NCI-H2196 (cell line): ENCODE results near the gene TTC23.

ENCODE experiments used
- DNase-seq: peaks from one replicate; lab custom pipeline; 2025; ENCODE audit not compliant: unreplicated experiment; lab: John Stamatoyannopoulos, UW

TTC23 gene

DNA sequence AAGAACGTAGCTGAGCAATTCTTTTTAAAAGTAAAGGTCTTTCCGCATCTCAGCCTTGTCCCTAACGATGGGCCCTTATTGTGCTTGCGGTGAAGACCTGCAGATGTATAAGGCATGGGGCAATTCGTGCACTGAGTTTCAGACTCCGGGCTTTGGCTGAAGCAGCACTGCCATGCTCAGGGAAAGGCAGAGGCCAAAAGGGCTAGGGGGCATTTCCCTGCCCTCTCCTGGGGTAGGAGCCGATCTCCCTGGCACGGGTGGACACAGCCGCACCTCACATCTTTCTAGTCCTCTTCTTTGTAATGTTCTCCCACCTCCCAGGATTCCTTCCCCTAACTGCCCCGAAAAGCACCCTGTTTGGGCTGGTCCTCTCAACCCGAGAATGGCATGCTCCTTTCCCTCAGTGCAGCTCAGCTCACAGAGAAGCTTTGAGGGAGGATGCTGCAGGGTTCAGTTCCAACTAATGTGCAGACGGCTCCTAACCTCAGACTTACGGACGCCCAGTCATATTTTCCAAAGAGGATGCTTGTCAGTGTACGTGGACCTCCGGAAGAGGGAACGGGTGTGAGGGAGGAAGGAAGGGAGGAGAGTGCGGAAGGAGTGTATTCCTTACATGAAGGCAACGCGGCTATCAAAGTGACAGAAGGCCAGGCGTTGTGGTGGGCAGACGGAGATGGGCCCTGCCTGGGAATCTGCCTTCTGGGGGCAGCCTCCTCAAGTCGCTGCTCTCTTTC is 83.3 kb downstream of the TTC23 start:
- DNase-seq, result no peak

DNA sequence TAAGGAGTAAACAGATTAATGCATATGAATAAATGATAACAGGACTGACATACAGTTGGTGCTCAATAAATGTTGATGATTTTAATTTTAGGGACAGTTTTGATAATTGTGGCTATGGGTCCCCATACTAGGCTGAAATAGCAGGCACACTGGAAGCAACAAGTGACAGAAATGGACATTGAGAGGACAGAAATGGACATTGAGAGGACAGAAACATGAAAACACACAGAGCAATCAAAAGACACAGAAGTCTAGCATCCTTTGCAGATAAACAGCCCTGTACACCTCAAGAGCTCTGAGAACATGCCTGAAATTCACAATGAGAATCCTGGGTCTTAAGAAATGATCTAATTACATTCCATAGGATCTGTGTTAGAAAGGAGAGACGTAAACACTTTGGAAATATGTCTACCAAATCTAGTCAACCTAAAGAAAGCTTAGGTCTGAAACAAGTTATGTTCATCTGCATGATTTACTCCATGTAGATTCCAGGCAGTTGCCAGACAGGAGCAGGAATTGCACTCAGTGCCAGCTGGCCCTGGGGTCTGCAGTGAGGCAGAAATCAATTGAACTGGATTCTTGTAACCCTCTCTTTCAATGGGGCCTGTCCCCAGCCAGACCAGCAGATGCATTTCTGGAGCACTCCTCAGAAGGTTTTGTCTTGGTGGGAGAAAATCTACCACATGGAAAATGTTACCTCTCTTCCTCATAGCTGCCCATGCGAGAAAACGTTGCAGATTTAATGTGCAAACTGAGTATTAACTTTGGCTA is 84.2 kb downstream of the TTC23 start:
- no peak for DNase-seq

DNA sequence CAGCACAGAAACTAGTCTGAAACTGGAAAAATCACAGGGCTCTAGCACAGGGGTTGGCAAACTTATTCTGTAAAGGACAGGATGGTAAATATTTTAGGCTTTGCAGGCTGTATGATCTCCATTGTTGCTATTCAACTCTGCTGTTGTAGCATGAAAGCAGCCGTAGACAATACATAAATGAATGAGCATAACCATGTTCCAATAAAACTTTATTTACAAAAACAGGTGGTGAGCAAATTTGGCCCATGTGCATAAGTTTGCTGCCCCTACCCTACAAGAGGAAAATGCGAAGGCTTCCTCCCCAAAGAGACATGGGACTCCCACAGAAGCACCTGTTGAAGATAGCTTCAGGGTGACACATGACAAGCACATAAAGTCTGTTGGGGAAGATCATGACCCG is 85.3 kb downstream of the TTC23 start:
- no peak for DNase-seq

GRCh38 chr15:99163271-99164062 is 85.9 kb downstream of the TTC23 start:
- DNase-seq, result no peak

DNA sequence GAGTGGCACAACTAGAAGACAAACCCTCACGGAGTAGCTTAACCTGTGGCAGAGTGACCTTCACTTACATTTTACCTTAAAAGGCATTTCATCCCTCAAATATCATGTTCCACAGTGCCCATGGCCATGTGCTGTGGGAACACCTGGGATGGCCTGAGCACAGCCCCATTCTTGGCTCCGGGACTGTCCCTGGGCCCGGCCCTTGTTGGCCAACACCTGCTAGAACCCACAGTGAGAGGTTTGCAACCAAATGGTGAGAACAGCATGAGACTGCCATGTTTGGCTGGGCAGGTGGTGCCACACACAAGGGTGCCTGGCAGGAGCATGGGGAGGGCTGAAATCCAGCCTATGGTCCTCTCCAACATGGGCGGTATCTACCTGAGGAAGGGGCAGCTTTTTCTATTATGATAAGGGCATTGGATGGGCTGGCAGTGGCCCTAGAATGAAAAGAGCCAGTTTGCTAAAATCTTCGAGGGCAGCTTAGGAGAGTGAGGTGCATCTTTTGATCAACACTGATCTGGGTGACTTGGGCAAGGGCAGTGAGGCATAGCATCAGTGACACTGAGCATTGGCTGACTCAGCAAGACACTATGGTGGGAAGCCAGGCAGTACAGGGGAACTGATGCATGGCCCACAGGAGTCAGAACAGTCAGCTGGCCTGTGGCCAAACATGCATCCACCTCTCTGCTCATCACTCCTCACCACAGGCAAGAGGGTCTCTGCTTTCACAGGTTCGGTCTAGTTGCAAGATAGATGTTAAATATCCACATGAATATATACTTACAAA is 90.6 kb downstream of the TTC23 start:
- DNase-seq, result no peak

GRCh38 chr15:99157456-99157855 is 91.9 kb downstream of the TTC23 start:
- no peak for DNase-seq

GRCh38 chr15:99155961-99156443 is 93.4 kb downstream of the TTC23 start:
- no peak for DNase-seq

- DNase-seq, result no peak
Measured at GRCh38 chr15:99154271-99154670, 95.1 kb downstream of the TTC23 start.

GRCh38 chr15:99153026-99153535 is 96.3 kb downstream of the TTC23 start:
- DNase-seq, result no peak

DNA sequence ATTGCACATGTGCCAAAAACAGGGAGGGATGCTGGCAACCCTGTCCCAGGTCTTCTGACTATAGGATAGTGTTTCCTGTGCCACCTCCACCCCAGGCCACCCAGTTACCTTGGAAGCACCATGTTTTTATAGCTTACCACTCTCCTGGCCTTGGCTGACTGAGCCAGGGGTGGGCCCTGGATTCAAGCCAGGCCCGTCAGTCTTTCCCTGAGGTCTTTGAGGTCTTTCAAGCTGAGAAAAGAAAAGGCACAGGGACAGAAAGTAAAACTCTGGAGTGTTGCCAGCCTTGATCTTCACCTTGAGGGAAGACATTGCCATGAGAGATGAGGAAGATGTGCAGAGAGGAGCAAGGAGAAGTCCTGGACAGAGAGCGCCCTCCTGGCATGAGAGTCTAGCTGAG is 98.2 kb downstream of the TTC23 start:
- no peak for DNase-seq

DNA sequence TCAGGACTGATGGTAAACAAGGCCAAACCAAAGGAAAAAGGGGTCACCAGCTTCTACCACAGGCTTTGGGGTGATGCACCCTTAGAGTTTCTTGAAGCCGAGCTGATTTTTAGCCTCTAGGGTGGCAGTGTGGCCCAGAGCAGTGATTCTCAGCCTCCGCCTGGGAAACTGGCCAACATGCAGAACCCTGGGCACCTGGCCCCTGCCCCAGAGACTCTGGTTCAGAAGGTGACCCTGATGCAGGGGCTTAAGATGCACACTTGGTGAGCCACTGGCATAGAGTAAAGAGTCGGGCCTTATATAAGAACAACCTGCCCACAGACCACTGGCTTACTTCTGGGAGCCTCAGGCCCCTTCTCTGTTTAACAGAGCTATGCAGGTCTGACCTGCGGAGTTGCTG is 100.0 kb downstream of the TTC23 start:
- DNase-seq, result no peak

DNA sequence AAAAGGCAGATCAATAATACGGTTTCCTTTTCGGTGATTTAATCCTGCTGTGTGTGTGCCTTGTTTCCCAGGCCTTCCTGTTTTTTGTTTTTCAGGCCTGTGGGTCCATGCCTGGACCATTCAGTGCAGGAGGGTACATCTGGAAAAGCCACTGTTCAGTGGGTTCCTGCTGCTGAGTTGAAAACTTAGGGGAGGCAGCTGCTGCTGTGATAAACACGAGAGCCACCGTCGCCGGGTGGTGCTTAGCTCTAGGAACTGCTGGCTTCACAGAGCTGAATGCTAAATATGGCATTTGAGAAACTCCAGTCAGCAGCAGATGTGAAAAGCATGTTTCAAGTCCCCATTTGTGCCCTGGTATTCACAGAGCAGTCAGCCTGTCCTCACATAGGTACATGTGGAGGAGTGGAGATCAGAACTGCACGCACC is 100.5 kb downstream of the TTC23 start:
- DNase-seq, result no peak

- no peak for DNase-seq
Measured at GRCh38 chr15:99146661-99147060, 102.7 kb downstream of the TTC23 start.

GRCh38 chr15:99145778-99146177 is 103.6 kb downstream of the TTC23 start:
- DNase-seq, result no peak

- no peak for DNase-seq
Measured at GRCh38 chr15:99145005-99145404, 104.4 kb downstream of the TTC23 start.

DNA sequence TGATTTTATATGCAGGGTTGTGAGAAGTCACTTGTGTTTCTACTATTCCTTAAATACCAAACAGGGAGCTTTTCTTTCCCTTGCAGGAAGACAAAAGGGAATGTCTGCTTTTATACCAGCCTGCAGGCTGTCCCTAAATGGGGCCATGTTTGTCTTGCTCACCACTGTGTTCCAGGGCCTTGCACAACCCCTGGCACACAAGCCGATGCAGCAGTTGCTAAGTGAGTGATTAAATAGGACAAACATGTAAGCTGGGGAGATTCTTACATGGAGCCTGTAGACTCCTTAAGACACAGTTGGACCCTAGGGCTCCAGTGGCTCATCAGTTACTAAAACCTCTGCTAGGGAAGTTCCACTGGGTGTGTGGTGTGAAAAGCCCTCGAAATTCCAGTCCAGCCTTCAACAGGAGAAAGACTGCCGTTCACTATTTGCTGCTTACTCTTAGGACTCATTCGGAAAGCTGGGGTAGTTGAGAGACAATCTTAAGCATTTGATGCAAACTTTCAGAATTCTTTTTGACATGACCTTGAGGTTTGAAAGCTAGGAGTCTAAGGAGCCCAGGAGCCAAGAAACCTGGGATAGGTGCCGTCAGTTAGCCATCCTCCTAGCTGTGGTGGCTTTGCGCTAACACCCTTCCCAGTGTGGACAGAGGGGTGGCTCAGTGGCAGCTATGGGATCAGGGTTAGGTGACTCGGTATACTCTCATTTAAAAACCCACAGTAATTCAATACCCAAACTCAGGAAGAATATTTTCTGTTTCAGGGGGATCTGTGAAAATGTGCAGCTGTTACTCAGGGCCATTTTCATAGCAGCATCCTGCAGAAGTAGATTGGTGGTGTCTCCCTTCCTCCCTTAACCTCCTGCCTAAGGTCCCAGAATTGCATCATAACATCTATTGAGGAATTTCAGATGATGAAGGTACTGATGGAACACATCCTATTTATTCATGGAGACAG is 105.4 kb downstream of the TTC23 start:
- DNase-seq, result no peak

DNA sequence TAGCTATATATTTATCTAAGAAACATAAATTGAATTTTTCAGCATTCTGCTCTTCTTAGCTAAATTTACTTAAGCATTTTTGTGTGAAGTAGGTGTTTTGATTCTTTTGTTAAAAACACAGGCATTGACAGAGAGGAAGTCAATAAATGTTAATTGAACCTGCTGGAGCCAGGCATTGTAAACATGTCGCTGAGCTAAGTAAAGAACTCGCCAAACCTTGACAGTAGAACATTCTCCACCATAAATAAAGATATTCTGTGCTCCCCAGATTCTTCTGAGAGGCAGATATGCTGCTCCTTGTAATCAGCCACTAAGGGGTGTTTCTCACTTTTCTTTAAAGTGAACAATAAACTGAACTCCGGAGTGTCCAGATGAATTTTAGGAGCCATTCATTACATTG is 106.1 kb downstream of the TTC23 start:
- DNase-seq, result no peak

DNA sequence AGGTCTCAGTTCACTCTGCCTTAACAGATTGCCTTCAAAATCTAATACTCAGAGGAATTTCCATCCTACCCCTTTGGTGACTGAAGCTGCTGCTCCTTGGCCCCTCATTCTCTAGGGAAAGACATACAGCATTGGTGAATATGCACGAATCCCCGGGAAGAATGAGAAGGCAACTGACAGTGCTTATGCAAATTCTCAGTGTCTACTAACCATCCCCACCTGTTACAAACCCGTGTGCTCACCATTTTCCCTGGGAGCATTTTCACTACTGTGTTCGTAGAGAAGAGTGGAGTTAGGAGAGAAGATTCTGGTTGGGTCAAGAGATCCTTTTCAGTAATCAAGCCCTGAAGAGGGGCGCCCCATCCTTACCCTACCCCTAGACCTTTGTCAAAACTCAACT is 106.8 kb downstream of the TTC23 start:
- no peak for DNase-seq

DNA sequence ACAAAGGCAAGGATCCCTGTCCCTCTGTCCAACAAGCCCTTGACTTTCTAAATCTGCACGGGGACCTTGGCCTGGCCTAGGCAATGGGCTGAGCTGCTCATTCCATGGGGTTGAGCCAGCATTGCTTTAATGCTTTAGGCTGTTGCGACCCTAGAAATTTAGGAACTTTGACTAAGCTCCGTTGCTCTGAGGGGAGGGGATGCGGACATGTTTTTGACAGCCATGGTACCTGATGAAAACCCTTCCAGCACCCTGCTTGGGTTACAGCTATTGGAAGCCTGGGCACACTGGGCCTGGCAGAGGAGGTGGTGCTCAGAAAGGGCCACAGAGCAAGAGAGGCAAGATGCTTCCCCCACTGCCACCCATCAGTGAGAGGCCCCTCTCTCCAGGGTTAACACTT is 107.4 kb downstream of the TTC23 start:
- DNase-seq, result no peak

DNA sequence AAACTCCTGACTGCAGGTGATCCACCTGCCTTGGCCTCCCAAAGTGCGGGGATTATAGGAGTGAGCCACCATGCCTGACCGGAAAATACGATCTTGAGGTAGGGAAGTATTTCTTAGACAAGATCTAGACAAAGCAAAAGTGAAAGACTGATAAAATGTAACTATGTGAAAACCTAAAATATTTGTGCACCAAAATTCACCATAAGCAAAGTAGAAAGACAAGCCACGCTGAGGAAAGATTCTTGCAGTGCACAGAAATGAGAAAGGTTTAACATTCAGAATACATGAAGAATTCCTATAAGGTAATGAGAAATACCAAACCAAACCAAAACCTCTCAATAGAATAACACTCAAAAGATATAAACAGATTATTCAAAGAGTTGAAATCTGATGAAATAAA is 108.8 kb downstream of the TTC23 start:
- no peak for DNase-seq
